Ectodermal cell (in vitro differentiated cells): ENCODE measurements around the gene FAM25G.
"Not testable (repeated sequence)": the region's sequence is repeated elsewhere in the genome, so short reads cannot be mapped to it uniquely, and the experiment has no call there.

ENCODE experiments used
- H3K27ac ChIP-seq: 2 replicates; pipeline ENCODE4 v1.7.0; 2013; ENCODE audit warnings: mild to moderate bottlenecking, low read depth, low read length; ENCODE audit not compliant: insufficient read depth, poor library complexity, severe bottlenecking
- H3K27me3 ChIP-seq: 2 replicates; pipeline ENCODE4 v1.7.0; 2013; ENCODE audit warnings: mild to moderate bottlenecking, low read length; ENCODE audit not compliant: insufficient read depth, control insufficient read depth, poor library complexity, severe bottlenecking
- H3K36me3 ChIP-seq: one replicate; pipeline ENCODE4 v1.7.0; 2013; ENCODE audit warnings: low read length; ENCODE audit not compliant: control insufficient read depth, insufficient read depth
- H3K4me1 ChIP-seq: one replicate; pipeline ENCODE4 v1.7.0; 2013; ENCODE audit warnings: low read length; ENCODE audit not compliant: control insufficient read depth, insufficient read depth
- H3K4me3 ChIP-seq: 2 replicates; pipeline ENCODE4 v1.7.0; 2013; ENCODE audit warnings: low read depth, low read length, control low read depth; ENCODE audit not compliant: insufficient read depth
- H3K9me3 ChIP-seq: 2 replicates; pipeline ENCODE4 v1.7.0; 2013; ENCODE audit warnings: mild to moderate bottlenecking, low read length, moderate library complexity; ENCODE audit not compliant: control insufficient read depth
- WGBS, 2 experiments: methylation state at CpG; one replicate each; pipeline ENCODE4 v1.1.7; 2013; ENCODE audit warnings: missing lambda C conversion rate in 2 of 2; 5-methylcytosine and 5-hydroxymethylcytosine counted together

The FAM25G gene

GRCh38 chr10:47455350-47456078, 36.0 kb downstream of the FAM25G start:
- not testable (repeated sequence) for H3K27me3 ChIP-seq, H3K4me1 ChIP-seq, H3K27ac ChIP-seq, H3K36me3 ChIP-seq, H3K9me3 ChIP-seq, H3K4me3 ChIP-seq
- 70 to 76% methylated on average over 8 to 9 of the region's 9 CpGs for WGBS, 2 experiments

- no peak overlapping the region for H3K27ac ChIP-seq
- H3K27me3 ChIP-seq = no peaks in the 10 kb centered on the region
- 95 to 98% methylated on average over 3 of the region's 3 CpGs for WGBS, 2 experiments
- no peak overlapping the region for H3K4me3 ChIP-seq
- no peaks in the 10 kb centered on the region for H3K9me3 ChIP-seq
- peaks cover 4% of the 10 kb centered on the region for H3K4me1 ChIP-seq
- no peaks in the 10 kb centered on the region for H3K36me3 ChIP-seq
Measured at GRCh38 chr10:47454780-47455058, 36.8 kb downstream of the FAM25G start.

GRCh38 chr10:47454008-47454779, 37.3 kb downstream of the FAM25G start:
- Histone ChIP-seq H3K4me3 (no peak overlapping the region), H3K9me3 (no peaks in the 10 kb centered on the region), H3K27me3 (no peaks in the 10 kb centered on the region), H3K4me1 (peaks cover 4% of the 10 kb centered on the region), H3K36me3 (no peaks in the 10 kb centered on the region), H3K27ac (no peak overlapping the region)
- 89 to 91% methylated on average over 10 of the region's 10 CpGs for WGBS, 2 experiments

- Histone ChIP-seq H3K9me3 (no peaks in the 10 kb centered on the region), H3K4me3 (no peak overlapping the region)
- WGBS, 2 experiments = 82 to 96% methylated on average over 5 to 7 of the region's 7 CpGs
Measured at GRCh38 chr10:47453141-47454007, 38.1 kb downstream of the FAM25G start.

GRCh38 chr10:47452495-47453140, 38.9 kb downstream of the FAM25G start:
- no peaks in the 10 kb centered on the region for H3K36me3 ChIP-seq
- H3K4me1 ChIP-seq = peaks cover 4% of the 10 kb centered on the region
- H3K9me3 ChIP-seq = no peaks in the 10 kb centered on the region
- H3K27me3 ChIP-seq = no peaks in the 10 kb centered on the region
- H3K4me3 ChIP-seq = no peak overlapping the region
- WGBS, 2 experiments = 68 to 71% methylated on average over 11 of the region's 11 CpGs
- H3K27ac ChIP-seq = no peak overlapping the region

More at GRCh38 chr10:47453141-47454007, 38.1 kb downstream of the FAM25G start:
- Histone ChIP-seq H3K27me3 (no peaks in the 10 kb centered on the region), H3K4me1 (peaks cover 4% of the 10 kb centered on the region), H3K27ac (no peak overlapping the region), H3K36me3 (no peaks in the 10 kb centered on the region)

GRCh38 chr10:47451998-47452494, 39.5 kb downstream of the FAM25G start:
- no peaks in the 10 kb centered on the region for H3K36me3 ChIP-seq
- 89 to 93% methylated on average over 7 of the region's 7 CpGs for WGBS, 2 experiments
- H3K27ac ChIP-seq = no peak overlapping the region

GRCh38 chr10:47451273-47451997, 40.1 kb downstream of the FAM25G start:
- Histone ChIP-seq H3K27ac (no peak overlapping the region), H3K4me1 (peaks cover 4% of the 10 kb centered on the region), H3K27me3 (no peaks in the 10 kb centered on the region), H3K36me3 (no peaks in the 10 kb centered on the region), H3K4me3 (no peak overlapping the region), H3K9me3 (no peaks in the 10 kb centered on the region)
- 92% methylated on average over 13 of the region's 13 CpGs for WGBS, 2 experiments

More at GRCh38 chr10:47451998-47452494, 39.5 kb downstream of the FAM25G start:
- Histone ChIP-seq H3K27me3 (no peaks in the 10 kb centered on the region), H3K4me3 (no peak overlapping the region), H3K9me3 (no peaks in the 10 kb centered on the region), H3K4me1 (peaks cover 4% of the 10 kb centered on the region)

GRCh38 chr10:47450442-47450841, 41.1 kb downstream of the FAM25G start:
- H3K9me3 ChIP-seq = no peaks in the 10 kb centered on the region
- H3K36me3 ChIP-seq = no peaks in the 10 kb centered on the region
- no peak overlapping the region for H3K4me3 ChIP-seq
- no peaks in the 10 kb centered on the region for H3K4me1 ChIP-seq
- no peak overlapping the region for H3K27ac ChIP-seq
- WGBS, 2 experiments = 91 to 93% methylated on average over 2 of the region's 2 CpGs
- H3K27me3 ChIP-seq = no peaks in the 10 kb centered on the region

- no peaks in the 10 kb centered on the region for H3K9me3 ChIP-seq
- 85 to 86% methylated on average over 10 of the region's 10 CpGs for WGBS, 2 experiments
- no peak overlapping the region for H3K4me3 ChIP-seq
- H3K27me3 ChIP-seq = no peaks in the 10 kb centered on the region
- no peak overlapping the region for H3K27ac ChIP-seq
- H3K36me3 ChIP-seq = no peaks in the 10 kb centered on the region
- no peaks in the 10 kb centered on the region for H3K4me1 ChIP-seq
Measured at GRCh38 chr10:47449979-47450378, 41.5 kb downstream of the FAM25G start.
